Smooth muscle cell (in vitro differentiated cells): Measurements from ENCODE around the gene FGF13. TPM values are rescaled to one million over a fixed set of nuclear protein-coding genes. Genes with fewer than 3 reads are reported as not detected.

Source experiments
- DNase-seq: peaks from one replicate; lab custom pipeline; 2025; ENCODE audit not compliant: unreplicated experiment; lab: John Stamatoyannopoulos, UW
- H2AFZ ChIP-seq: fragments of 200-600 bp; sonication (generic); 2 replicates; pipeline ENCODE4 v1.6.0; 2016; ENCODE audit warnings: antibody characterized with exemption, low read depth, mild to moderate bottlenecking
- H3F3A ChIP-seq: fragments of 200-600 bp; sonication (generic); 2 replicates; pipeline ENCODE4 v1.6.0; 2017; ENCODE audit warnings: antibody characterized with exemption, low read depth
- H3K27ac ChIP-seq: fragments of 200-600 bp; sonication (generic); 2 replicates; pipeline ENCODE4 v1.5.1; 2016; ENCODE audit warnings: low read depth, mild to moderate bottlenecking
- H3K27me3 ChIP-seq: fragments of 200-600 bp; sonication (generic); 2 replicates; pipeline ENCODE4 v1.6.1; 2016; ENCODE audit warnings: low read depth, mild to moderate bottlenecking
- H3K36me3 ChIP-seq: fragments of 200-600 bp; sonication (generic); 2 replicates; pipeline ENCODE4 v1.5.1; 2016; ENCODE audit warnings: low read depth
- H3K4me1 ChIP-seq: fragments of 200-600 bp; sonication (generic); 2 replicates; pipeline ENCODE4 v1.5.1; 2016; ENCODE audit warnings: low read depth
- H3K4me2 ChIP-seq: fragments of 200-600 bp; sonication (generic); 2 replicates; pipeline ENCODE4 v1.6.0; 2016; ENCODE audit warnings: mild to moderate bottlenecking
- H3K4me3 ChIP-seq: fragments of 200-600 bp; sonication (generic); 2 replicates; pipeline ENCODE4 v1.5.1; 2016; ENCODE audit warnings: mild to moderate bottlenecking
- H3K79me2 ChIP-seq: fragments of 200-600 bp; sonication (generic); 2 replicates; pipeline ENCODE4 v1.6.0; 2016; ENCODE audit warnings: low read depth, mild to moderate bottlenecking
- H3K9ac ChIP-seq: fragments of 200-600 bp; sonication (generic); 2 replicates; pipeline ENCODE4 v1.6.0; 2016; ENCODE audit warnings: low read depth
- H3K9me3 ChIP-seq: fragments of 200-600 bp; sonication (generic); replicated peaks from 2 replicates; pipeline ENCODE4 v1.5.1; 2016; ENCODE audit warnings: low read depth
- H4K20me1 ChIP-seq: fragments of 200-600 bp; sonication (generic); 2 replicates; pipeline ENCODE4 v1.6.0; 2016; ENCODE audit warnings: low read depth
- CTCF ChIP-seq: fragments of 200-600 bp; sonication (generic); IDR thresholded peaks from 2 replicates; pipeline ENCODE4 v1.5.1; 2017; ENCODE audit warnings: borderline replicate concordance, mild to moderate bottlenecking, antibody characterized with exemption; ENCODE audit not compliant: insufficient read depth, poor library complexity, severe bottlenecking
- WGBS: methylation state at CpG from one replicate; pipeline ENCODE4 v1.1.7; 2016; ENCODE audit warnings: low lambda C conversion rate; 5-methylcytosine and 5-hydroxymethylcytosine counted together
- polyA plus RNA-seq: library from polyadenylated mRNA; unstranded; fragments of >200 nt; fragmentation: Nextera tagmentation; extraction: Ambion mirVana; gene quantifications from 2 replicates; pipeline ENCODE4 v1.2.1, GENCODE V29; 2016
- total RNA-seq: library from RNA; depleted of rRNA; stranded (reverse); fragments of >200 nt; gene quantifications from 2 replicates; pipeline ENCODE4 v1.2.3, GENCODE V29; 2014

Gene FGF13
- total and polyA plus RNA-seq, 2 experiments from 2014 or later, result 0.58 to 0.81 TPM

GRCh38 chrX:138704596-138704995 lies 6.9 kb downstream of the FGF13 start:
- Histone ChIP-seq H3F3A (no peaks in the 10 kb centered on the region), H3K4me2 (no peak overlapping the region), H3K4me1 (no peaks in the 10 kb centered on the region), H4K20me1 (no peaks in the 10 kb centered on the region), H3K36me3 (no peaks in the 10 kb centered on the region), H3K79me2 (no peaks in the 10 kb centered on the region), H3K9me3 (no peaks in the 10 kb centered on the region), H3K4me3 (no peak overlapping the region), H3K27ac (no peak overlapping the region), H2AFZ (no peak overlapping the region), H3K9ac (no peak overlapping the region), H3K27me3 (no peaks in the 10 kb centered on the region)
- no peak for TF ChIP-seq CTCF
- no peak for DNase-seq
- WGBS, result 88% methylated on average over 4 of the region's 4 CpGs

GRCh38 chrX:138704101-138704500 lies 7.4 kb downstream of the FGF13 start:
- no peaks in the 10 kb centered on the region for H4K20me1 ChIP-seq
- no peaks in the 10 kb centered on the region for H3K36me3 ChIP-seq
- no peaks in the 10 kb centered on the region for H3F3A ChIP-seq
- H3K9ac ChIP-seq, result no peak overlapping the region
- no peaks in the 10 kb centered on the region for H3K4me1 ChIP-seq
- H3K27ac ChIP-seq, result no peak overlapping the region
- H3K27me3 ChIP-seq, result no peaks in the 10 kb centered on the region
- no peak overlapping the region for H3K4me3 ChIP-seq
- H3K4me2 ChIP-seq, result no peak overlapping the region
- no peak for DNase-seq
- no peaks in the 10 kb centered on the region for H3K79me2 ChIP-seq
- 75% methylated on average over 3 of the region's 3 CpGs for WGBS
- H3K9me3 ChIP-seq, result no peaks in the 10 kb centered on the region
- TF ChIP-seq CTCF, result no peak
- H2AFZ ChIP-seq, result no peak overlapping the region

GRCh38 chrX:138692591-138692990 lies 18.9 kb downstream of the FGF13 start:
- Histone ChIP-seq H3K4me1 (no peaks in the 10 kb centered on the region), H3K9me3 (no peaks in the 10 kb centered on the region), H3K4me2 (no peak overlapping the region), H3K36me3 (no peaks in the 10 kb centered on the region), H3K79me2 (no peaks in the 10 kb centered on the region), H3K27ac (no peak overlapping the region), H3K27me3 (no peaks in the 10 kb centered on the region), H2AFZ (no peak overlapping the region), H4K20me1 (no peaks in the 10 kb centered on the region), H3F3A (no peaks in the 10 kb centered on the region), H3K4me3 (no peak overlapping the region), H3K9ac (no peak overlapping the region)
- TF ChIP-seq CTCF, result no peak
- WGBS, result 77% methylated on average over 1 of the region's 1 CpG
- DNase-seq, result no peak

GRCh38 chrX:138691186-138691585 lies 20.3 kb downstream of the FGF13 start:
- H2AFZ ChIP-seq, result no peak overlapping the region
- H3K9ac ChIP-seq, result no peak overlapping the region
- no peak for TF ChIP-seq CTCF
- H3F3A ChIP-seq, result no peaks in the 10 kb centered on the region
- no peaks in the 10 kb centered on the region for H3K4me1 ChIP-seq
- H4K20me1 ChIP-seq, result no peaks in the 10 kb centered on the region
- H3K4me2 ChIP-seq, result peak overlapping the region; percentile 39
- H3K27ac ChIP-seq, result no peak overlapping the region
- H3K79me2 ChIP-seq, result no peaks in the 10 kb centered on the region
- no peaks in the 10 kb centered on the region for H3K27me3 ChIP-seq
- H3K9me3 ChIP-seq, result no peaks in the 10 kb centered on the region
- WGBS, result 59% methylated on average over 4 of the region's 4 CpGs
- no peak overlapping the region for H3K4me3 ChIP-seq
- no peak for DNase-seq
- H3K36me3 ChIP-seq, result no peaks in the 10 kb centered on the region
